Measurements from ENCODE around the gene MYO15A.

The MYO15A gene

GRCh38 chr17:18160128-18160856 lies 51.7 kb downstream of the MYO15A start:
- no peak for DNase-seq

DNA sequence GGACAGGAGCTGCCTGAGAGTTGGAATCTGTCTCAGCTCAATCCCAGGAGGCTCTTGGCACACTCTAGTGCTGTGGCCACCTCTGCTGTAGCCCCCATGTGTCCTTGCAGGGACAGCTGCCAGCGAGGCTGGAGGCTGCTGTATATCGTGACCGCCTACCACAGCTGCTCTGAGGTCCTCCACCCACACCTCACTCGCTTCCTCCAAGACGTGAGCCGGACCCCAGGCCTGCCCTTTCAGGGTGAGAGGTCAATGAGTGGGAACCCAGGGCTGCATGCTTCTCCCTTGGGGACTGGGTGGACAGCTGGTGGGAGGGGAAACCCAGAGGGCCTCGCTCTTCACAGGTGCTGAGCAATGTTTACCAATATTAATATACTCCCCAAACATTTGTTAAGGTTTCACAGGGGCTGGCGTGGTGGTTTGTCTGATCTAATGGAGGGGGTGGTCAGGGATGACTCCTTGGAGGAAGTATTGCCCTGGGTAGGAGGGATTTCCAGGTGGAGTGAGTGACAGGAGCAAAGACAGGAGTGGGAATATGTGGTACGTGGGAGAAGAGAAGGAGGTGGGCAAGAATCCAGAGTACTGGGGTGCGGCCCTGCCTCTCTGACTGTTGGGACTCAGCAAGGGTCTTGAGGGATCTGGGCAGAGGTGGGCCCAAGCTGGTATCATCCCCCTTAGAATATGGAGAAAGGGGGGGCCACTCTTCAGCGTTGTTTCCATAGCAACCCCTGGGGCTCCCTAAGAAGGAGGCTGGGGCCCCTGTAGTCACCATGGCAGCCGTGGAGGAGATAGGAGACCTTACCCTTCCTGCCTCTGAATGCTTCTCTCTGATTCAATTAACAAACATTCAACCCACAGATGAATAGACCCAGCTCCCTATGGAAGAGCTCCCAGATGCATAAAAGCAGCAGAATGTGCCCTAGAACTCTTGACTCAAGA lies 52.9 kb downstream of the MYO15A start:
- DNase-seq: no peak

DNA sequence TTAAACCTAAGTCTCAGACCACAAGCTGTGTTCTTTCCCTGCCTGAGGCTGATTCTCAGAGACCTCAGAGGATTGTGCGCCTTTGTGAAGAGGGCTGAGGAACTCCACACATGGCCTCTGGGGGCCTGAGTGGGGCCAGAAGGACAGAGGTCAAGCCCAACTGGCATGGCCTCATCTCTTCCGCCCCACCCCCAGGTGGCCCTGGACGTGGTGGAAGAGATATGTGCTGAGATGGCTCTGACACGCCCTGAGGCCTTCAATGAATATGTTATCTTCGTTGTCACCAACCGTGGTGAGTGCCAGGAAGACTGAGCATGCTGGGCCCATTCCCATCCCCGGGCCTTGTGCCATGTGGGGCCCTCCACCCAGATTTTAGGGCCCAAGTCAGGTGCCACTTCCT lies 55.0 kb downstream of the MYO15A start:
- no peak for DNase-seq

DNA sequence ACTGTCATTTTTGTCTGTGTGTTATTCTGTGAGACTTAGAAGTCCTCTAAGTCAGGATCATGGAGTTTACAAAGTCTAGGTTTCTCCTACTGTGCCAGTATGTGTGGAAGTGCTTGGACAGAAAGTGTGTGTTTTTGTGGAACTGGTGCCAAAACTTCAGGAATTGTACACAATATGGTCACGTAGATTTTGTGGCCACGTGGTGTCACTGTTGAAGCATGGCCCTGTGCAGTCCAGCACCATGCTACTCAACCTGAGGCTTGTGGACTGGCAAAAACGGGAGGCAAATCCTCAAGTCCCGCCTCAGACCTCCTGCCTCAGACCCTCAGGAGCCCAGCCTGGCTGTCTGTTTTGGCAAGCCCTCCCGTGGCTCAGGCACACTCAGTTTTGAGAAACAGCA lies 58.3 kb downstream of the MYO15A start:
- no peak for DNase-seq

DNA sequence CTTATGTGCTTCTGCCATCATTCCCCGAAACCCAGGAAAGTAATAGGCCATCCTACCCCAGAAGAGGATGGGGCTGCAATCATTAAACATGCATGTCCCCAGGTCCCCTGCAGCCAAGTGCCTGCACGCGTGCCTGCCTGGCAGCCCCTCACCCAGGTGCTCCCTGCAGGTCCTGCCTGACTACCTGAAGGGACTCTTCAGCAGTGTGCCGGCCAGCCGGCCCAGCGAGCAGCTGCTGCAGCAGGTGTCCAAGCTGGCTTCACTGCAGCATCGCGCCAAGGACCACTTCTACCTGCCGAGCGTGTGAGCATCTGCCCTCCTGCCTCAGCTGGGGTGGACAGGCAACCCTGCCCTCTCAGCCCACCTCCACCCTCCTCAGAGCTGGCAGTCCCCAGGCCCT lies 58.9 kb downstream of the MYO15A start:
- no peak for DNase-seq

- no peak for DNase-seq
These were observed 64.1 kb downstream of the MYO15A start for GRCh38 chr17:18172531-18173278.

DNA sequence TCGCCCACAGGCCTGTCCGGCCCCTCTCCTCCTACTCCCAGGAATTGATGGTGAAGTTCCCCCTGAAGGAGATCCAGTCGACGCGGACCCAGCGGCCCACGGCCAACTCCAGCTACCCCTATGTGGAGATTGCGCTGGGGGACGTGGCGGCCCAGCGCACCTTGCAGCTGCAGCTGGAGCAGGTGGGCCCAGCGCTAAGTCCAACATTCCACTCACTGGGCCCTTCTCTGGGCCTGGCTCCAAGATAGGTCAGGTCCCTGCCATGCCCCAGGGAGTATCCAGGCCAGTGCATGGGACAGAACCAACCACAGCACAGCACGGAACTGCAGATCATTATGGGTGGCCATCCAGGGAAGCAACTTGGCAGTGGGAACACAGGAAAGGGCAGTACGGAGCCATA lies 65.2 kb downstream of the MYO15A start:
- DNase-seq: no peak

DNA sequence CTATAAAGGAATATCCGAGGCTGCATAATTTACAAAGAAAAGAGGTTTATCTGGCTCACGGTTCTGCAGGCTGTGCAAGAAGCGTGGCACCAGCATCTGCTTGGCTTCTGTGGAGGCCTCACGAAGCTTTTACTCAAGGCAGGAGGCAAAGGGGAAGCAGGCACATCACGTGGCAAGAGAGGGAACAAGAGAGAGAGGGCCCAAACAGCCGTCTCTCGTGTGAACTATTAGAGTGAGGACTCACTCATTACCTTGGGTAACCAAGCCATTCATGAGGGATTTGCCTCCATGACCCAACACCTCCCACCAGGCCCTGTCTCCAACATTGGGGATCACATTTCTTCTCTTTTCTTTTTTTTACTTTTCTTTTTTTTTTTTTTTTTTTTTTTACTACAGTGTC lies 67.6 kb downstream of the MYO15A start:
- no peak for DNase-seq

DNA sequence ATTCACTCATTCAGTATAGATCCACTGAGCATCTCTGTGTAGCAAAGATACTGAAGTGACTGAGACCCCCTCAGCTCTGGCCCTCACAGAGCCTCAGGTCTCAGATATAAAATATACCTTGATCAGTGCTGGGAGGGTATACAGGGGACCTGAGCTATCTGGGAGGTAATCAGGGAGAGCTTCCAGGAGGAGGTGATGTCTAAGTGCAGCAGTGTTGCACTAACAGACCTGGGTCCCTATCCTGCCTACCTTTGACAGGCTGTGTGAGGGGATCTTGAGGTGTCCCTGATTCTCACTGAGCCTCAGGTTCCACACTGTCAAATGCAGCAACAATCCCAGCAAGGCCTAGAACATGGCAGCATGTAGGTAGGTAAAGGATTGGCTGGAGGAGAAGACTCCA lies 68.6 kb downstream of the MYO15A start:
- no peak for DNase-seq

GRCh38 chr17:18177722-18178121 lies 69.2 kb downstream of the MYO15A start:
- no peak for DNase-seq

- no peak for DNase-seq
These were observed 70.6 kb downstream of the MYO15A start for GRCh38 chr17:18179196-18179595.

DNA sequence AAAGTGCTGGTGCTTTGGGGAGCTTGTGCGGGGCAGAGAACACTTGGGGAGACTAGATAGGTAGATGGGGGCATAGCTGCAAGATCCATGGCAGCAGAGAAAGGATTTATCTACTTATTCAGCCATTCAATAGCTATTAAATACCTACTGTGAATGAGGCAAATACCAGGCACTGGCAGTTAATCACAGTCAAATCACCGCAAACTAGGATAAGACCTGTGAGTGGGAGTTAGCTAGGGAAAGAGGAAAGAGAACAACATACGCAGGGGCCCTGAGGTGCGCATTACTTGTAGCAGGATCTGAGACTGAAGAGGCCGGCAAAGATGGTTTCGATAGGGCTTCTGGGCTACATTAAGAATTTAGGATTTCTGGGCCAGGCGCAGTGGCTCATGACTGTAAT lies 71.2 kb downstream of the MYO15A start:
- no peak for DNase-seq

GRCh38 chr17:18181358-18181757 lies 72.8 kb downstream of the MYO15A start:
- DNase-seq: no peak

- no peak for DNase-seq
These were observed 73.8 kb downstream of the MYO15A start for GRCh38 chr17:18182110-18182977.

- peak; percentile 81 to 82 for DNase-seq
These were observed 74.4 kb downstream of the MYO15A start for GRCh38 chr17:18182978-18183333.

GRCh38 chr17:18183334-18184142 lies 75.0 kb downstream of the MYO15A start, which contains the start of gene ALKBH5:
ALKBH5 (plus strand) TSS chr17:18183828; CDS start chr17:18184244, 416 bp downstream.
- DNase-seq: peak; percentile 96 to 97

DNA sequence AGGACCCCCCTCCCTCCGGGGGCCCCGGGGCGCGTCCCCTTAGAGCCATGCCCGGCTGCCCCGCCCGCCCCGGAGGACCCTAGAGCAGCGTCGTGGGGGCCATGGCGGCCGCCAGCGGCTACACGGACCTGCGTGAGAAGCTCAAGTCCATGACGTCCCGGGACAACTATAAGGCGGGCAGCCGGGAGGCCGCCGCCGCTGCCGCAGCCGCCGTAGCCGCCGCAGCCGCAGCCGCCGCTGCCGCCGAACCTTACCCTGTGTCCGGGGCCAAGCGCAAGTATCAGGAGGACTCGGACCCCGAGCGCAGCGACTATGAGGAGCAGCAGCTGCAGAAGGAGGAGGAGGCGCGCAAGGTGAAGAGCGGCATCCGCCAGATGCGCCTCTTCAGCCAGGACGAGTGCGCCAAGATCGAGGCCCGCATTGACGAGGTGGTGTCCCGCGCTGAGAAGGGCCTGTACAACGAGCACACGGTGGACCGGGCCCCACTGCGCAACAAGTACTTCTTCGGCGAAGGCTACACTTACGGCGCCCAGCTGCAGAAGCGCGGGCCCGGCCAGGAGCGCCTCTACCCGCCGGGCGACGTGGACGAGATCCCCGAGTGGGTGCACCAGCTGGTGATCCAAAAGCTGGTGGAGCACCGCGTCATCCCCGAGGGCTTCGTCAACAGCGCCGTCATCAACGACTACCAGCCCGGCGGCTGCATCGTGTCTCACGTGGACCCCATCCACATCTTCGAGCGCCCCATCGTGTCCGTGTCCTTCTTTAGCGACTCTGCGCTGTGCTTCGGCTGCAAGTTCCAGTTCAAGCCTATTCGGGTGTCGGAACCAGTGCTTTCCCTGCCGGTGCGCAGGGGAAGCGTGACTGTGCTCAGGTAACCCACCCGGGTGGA lies 75.8 kb downstream of the MYO15A start:
- peak; percentile 71 for DNase-seq

- no peak for DNase-seq
These were observed 76.8 kb downstream of the MYO15A start for GRCh38 chr17:18185391-18185790.

- DNase-seq: no peak
These were observed 77.5 kb downstream of the MYO15A start for GRCh38 chr17:18185832-18186626.

GRCh38 chr17:18186627-18186982 lies 78.0 kb downstream of the MYO15A start:
- no peak for DNase-seq
